H1 (cell line): ENCODE results near the gene FAM222B. TPM values are rescaled to one million over a fixed set of nuclear protein-coding genes. Genes with fewer than 3 reads are reported as not detected.

Experiments used
- ATF3 ChIP-seq: IDR thresholded peaks from 2 replicates; pipeline ENCODE4 v1.6.1; 2011; ENCODE audit warnings: low read depth, mild to moderate bottlenecking, low read length; ENCODE audit not compliant: insufficient read depth
- CBX5 ChIP-seq: fragments of 300-800, 300-1000 bp; sonication (generic); IDR thresholded peaks from 2 replicates; pipeline ENCODE4 v1.7.1; 2016; ENCODE audit warnings: antibody characterized with exemption, low read length, low read depth
- CBX8 ChIP-seq: fragments of 300-800, 300-1000 bp; sonication (generic); IDR thresholded peaks from 2 replicates; pipeline ENCODE4 v1.7.1; 2016; ENCODE audit warnings: low read depth, low read length, borderline replicate concordance
- EGR1 ChIP-seq: IDR thresholded peaks from 2 replicates; pipeline ENCODE4 v1.6.1; 2011; ENCODE audit warnings: low read depth, low read length, borderline replicate concordance
- EP300 ChIP-seq, 2 experiments: IDR thresholded peaks; 1 replicate in 1 of 2; 2 replicates in 1 of 2; pipeline ENCODE4 v1.6.1; 2011 to 2012; ENCODE audit warnings: low read depth in 2 of 2, low read length in 2 of 2, mild to moderate bottlenecking in 2 of 2, borderline replicate concordance in 1 of 2, inconsistent platforms in 1 of 2, moderate library complexity in 1 of 2
- EZH2 ChIP-seq: fragments of 200-600 bp; sonication (generic); IDR thresholded peaks from 2 replicates; pipeline ENCODE4 v1.7.1; 2012; ENCODE audit warnings: low read depth, mild to moderate bottlenecking, moderate library complexity, low read length, inconsistent platforms; ENCODE audit not compliant: severe bottlenecking
- FOSL1 ChIP-seq: IDR thresholded peaks from 2 replicates; pipeline ENCODE4 v1.6.1; 2011; ENCODE audit warnings: mild to moderate bottlenecking, low read depth, low read length, moderate library complexity; ENCODE audit not compliant: insufficient read depth
- HDAC6 ChIP-seq: IDR thresholded peaks from one replicate; pipeline ENCODE4 v1.7.1; 2012; ENCODE audit warnings: low read depth, mild to moderate bottlenecking, inconsistent platforms, low read length, moderate library complexity
- JUN ChIP-seq: IDR thresholded peaks from 2 replicates; pipeline ENCODE4 v1.6.1; 2011; ENCODE audit warnings: low read depth, mild to moderate bottlenecking, improper control_type of control experiment, low read length
- KDM1A ChIP-seq: fragments of 200-600, 300-600 bp; sonication (generic); IDR thresholded peaks from 2 replicates; pipeline ENCODE4 v1.7.1; 2016; ENCODE audit warnings: mild to moderate bottlenecking, low read length, borderline replicate concordance
- NRF1 ChIP-seq: IDR thresholded peaks from 2 replicates; pipeline ENCODE4 v1.6.1; 2011; ENCODE audit warnings: mild to moderate bottlenecking, low read depth, low read length, improper control_type of control experiment
- POLR2A ChIP-seq, 2 experiments: IDR thresholded peaks; 1 replicate in 1 of 2; 2 replicates in 1 of 2; pipeline ENCODE4 v1.6.1; 2011; ENCODE audit warnings: low read depth in 2 of 2, low read length in 2 of 2, mild to moderate bottlenecking in 2 of 2; ENCODE audit errors: control extremely low read depth in 1 of 2
- RNF2 ChIP-seq: fragments of 200-900, 300-1000 bp; sonication (generic); IDR thresholded peaks from 2 replicates; pipeline ENCODE4 v1.7.1; 2016; ENCODE audit warnings: borderline replicate concordance, low read depth, mild to moderate bottlenecking, antibody characterized with exemption, low read length; ENCODE audit not compliant: poor library complexity, severe bottlenecking; ENCODE audit errors: missing control alignments
- SIX5 ChIP-seq: IDR thresholded peaks from 2 replicates; pipeline ENCODE4 v1.6.1; 2011; ENCODE audit warnings: mild to moderate bottlenecking, low read depth, low read length
- SP2 ChIP-seq: IDR thresholded peaks from 2 replicates; pipeline ENCODE4 v1.6.1; 2012; ENCODE audit warnings: mild to moderate bottlenecking, low read length, inconsistent platforms
- SP4 ChIP-seq: IDR thresholded peaks from 2 replicates; pipeline ENCODE4 v1.6.1; 2012; ENCODE audit warnings: low read length, inconsistent platforms
- SUZ12 ChIP-seq: fragments of 200-600 bp; sonication (generic); IDR thresholded peaks from 2 replicates; pipeline ENCODE4 v1.6.1; 2012; ENCODE audit warnings: mild to moderate bottlenecking, inconsistent platforms, low read length, moderate library complexity, mixed read lengths
- YY1 ChIP-seq: IDR thresholded peaks from 2 replicates; pipeline ENCODE4 v1.6.1; 2011; ENCODE audit warnings: low read depth, mild to moderate bottlenecking, low read length
- ZNF274 ChIP-seq: IDR thresholded peaks from 2 replicates; pipeline ENCODE4 v1.7.0; 2012; ENCODE audit warnings: low read length, borderline replicate concordance; ENCODE audit errors: extremely low read depth
- polyA plus RNA-seq, 7 experiments: library from polyadenylated mRNA; depleted of rRNA in 3 of 7; stranded (reverse) in 5 of 7; unstranded in 2 of 7; fragments of >200 nt in 5 of 7; fragments of 200-250 nt in 2 of 7; gene quantifications; 1 replicate in 5 of 7; 2 replicates in 1 of 7; 4 replicates in 1 of 7; pipeline versions ENCODE4 v1.2.1 to v1.2.3, GENCODE V29; 2011 to 2013; ENCODE audit warnings: missing spikeins in 2 of 7, mixed read lengths in 2 of 7
- total RNA-seq: library from RNA; stranded (reverse); fragmentation: NEBNext Ultra II Directional; extraction: Animal tissue kit (Norgen Biotek cat#: 25700); gene quantifications from 2 replicates; pipeline ENCODE4 v1.2.1, GENCODE V29; 2021

The FAM222B gene
- total and polyA plus RNA-seq, 2 of the 8 experiments (the other 6 are each of a cell fraction or from before 2014, with no cell fraction given) = 42.1 to 81.7 TPM

GRCh38 chr17:28720247-28720996 lies 122.2 kb downstream of the FAM222B start (continued):
- TF ChIP-seq SP4 (no peak), SP2 (no peak), ATF3 (no peak), HDAC6 (no peak), JUN (no peak), SIX5 (no peak), EP300 (IDR thresholded peaks at IDR 0.05; ENCODE audit: borderline replicate concordance in 1 of 2, low read depth in 2 of 2, low read length in 2 of 2) (no peak), KDM1A (no peak), RNF2 (no peak), EGR1 (no peak), CBX5 (no peak), ZNF274 (no peak), SUZ12 (no peak), FOSL1 (no peak), CBX8 (no peak), POLR2A (IDR thresholded peaks at IDR 0.05; ENCODE audit: control extremely low read depth in 1 of 2, low read depth in 2 of 2, low read length in 2 of 2) (peak in 1 of 2 experiments; percentile 32; a peak in 1 of 3 replicates), EZH2 (no peak), YY1 (no peak), NRF1 (no peak)
